Islet precursor cell (in vitro differentiated cells): ENCODE measurements around the gene CLEC17A.
"Not testable (repeated sequence)": the region's sequence is repeated elsewhere in the genome, so short reads cannot be mapped to it uniquely, and the experiment has no call there.

Experiments
- DNase-seq: peaks from one replicate; pipeline ENCODE4 v3.0.0-alpha.2; 2018

Gene CLEC17A

DNA sequence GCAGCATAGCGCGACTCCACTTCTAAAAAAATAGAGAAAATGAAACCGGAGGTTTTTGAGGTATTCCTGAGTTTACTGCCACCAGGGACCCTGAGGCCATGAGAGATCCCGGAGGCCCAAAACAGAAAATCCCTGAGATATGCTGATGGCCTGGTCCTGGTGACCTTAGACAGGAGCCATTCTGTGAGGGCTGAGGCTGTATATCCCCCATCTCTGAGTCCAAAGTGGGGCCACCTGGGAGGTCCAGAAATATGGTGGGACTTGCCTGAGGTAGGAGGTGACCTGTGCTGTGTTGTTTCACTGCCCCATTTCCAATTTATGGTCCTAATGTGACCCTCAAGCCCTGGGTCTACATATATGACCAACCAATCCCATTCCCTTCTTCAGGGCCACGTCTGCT, 1.5 kb downstream of the CLEC17A start:
- not testable (repeated sequence) for DNase-seq

DNA sequence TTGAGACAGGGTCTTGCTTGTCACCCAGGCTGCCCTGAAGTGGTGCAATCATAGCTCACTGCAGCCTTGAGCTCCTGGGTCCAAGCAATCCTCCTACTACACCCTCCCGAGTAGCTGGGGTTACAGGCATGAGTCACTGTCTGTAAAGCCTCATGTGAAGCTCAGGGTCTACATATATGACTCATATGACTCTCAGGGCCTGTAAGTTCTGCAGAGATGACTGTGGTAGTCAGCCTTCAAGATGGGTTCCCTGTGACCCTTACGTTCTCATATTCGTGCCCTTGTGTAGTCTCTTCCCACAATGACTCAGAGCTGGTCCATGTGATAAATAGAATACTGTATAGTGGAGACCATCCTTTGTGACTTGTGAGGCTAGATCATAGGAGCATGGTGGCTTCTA, 2.3 kb downstream of the CLEC17A start:
- not testable (repeated sequence) for DNase-seq

DNA sequence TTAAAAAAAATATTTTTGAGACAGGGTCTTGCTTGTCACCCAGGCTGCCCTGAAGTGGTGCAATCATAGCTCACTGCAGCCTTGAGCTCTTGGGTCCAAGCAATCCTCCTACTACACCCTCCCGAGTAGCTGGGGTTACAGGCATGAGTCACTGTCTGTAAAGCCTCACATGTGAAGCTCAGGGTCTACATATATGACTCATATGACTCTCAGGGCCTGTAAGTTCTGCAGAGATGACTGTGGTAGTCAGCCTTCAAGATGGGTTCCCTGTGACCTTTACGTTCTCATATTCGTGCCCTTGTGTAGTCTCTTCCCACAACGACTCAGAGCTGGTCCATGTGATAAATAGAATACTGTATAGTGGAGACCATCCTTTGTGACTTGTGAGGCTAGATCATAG, 6.5 kb downstream of the CLEC17A start:
- DNase-seq = not testable (repeated sequence)

DNA sequence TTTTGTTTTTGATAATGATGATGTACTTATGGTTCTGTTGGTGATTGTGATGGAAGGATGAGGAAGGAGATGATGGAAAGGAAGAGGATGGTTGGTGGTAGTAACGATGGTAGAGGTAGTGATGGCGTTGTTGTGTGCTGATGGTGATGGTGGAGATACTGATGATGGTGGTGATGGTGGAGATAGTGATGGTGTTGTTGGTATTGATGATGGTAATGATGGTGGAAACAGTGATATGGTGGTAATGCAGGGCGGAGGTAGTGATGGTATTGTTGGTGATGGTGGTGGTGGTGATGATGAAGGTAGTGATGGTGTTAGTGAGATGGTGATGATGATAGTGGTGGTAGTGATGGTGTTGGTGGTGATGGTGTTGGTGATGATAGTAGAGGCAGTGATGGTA, 12.7 kb downstream of the CLEC17A start:
- no peak for DNase-seq

DNA sequence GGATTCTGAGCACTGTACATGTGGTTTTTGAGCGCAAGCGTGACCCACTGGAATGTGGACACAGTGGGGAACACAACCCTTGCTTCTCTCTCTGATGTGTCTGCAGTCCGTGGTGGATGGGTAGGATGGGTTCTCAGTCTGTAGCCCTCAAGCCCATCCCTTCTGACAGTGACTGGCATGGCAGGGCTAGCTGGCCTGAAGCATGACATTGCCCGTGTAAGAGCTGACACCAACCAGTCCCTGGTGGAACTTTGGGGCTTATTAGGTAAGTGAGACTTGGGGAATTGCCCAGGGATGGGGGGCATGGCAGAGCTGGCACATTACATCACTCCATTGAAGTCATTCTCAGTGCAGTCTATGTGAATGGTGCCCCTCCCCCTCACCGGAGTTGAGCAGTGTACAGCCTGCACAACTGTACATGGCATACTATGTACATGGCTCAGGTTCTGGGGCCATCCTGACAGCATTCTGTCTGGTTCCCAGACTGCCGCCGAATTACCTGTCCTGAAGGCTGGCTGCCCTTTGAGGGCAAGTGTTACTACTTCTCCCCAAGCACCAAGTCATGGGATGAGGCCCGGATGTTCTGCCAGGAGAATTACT, 16.8 kb downstream of the CLEC17A start:
- DNase-seq = no peak

DNA sequence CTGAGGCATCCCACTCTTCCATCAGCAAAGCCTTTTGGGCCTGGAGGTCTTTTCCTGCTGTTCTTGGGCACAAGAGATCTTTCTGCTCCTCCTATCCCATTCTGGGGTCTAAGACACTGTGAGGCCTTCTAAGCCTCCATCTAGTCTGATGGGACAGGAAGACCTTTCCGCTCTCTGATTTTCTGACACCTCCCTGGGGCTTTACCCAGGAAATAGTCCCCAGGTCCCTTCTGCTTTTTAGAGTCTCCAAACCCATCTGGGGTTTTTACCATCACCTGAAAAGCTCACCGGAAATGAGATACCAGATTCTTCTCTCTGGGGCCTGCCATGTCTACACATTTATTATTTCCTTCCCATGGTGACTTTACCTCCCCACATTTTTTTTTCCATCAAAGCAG, 21.1 kb downstream of the CLEC17A start:
- DNase-seq = no peak

DNA sequence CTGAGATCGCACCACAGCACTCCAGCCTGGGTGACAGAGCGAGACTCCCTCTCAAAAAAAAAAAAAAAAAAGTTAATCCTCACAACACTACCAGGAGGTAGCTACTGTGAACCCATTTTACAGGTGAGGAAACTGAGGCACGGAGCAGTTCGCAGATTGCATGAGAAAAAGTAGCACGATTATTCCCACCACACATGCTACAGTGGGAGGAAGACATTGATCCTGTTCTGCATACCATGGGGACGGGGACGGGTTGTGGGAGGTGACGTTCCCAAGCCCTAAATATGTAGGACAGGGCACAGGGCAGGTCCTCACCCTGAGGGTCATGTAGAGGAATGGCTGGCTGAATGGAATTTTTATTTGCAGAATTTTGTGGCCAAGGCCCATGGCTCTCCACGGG, 23.7 kb downstream of the CLEC17A start:
- no peak for DNase-seq

DNA sequence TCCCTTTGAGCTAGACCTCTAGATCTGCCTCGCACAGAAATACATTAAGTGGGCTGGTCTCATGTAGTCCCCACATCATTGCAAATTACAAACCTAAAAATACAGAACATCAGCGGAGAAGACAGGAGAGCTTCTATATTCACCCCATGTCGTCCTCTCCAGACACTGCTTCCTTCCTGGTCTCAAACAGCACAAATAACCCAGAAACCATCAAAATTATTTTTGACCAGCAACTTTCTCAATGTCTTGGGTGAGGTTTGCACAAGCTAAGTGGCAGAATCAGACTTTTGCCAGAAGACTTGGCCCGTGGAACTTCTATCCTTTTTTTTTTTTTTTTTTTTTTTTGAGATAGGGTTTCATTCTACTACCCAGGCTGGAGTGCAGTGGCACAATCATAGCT, 28.2 kb downstream of the CLEC17A start:
- no peak for DNase-seq

DNA sequence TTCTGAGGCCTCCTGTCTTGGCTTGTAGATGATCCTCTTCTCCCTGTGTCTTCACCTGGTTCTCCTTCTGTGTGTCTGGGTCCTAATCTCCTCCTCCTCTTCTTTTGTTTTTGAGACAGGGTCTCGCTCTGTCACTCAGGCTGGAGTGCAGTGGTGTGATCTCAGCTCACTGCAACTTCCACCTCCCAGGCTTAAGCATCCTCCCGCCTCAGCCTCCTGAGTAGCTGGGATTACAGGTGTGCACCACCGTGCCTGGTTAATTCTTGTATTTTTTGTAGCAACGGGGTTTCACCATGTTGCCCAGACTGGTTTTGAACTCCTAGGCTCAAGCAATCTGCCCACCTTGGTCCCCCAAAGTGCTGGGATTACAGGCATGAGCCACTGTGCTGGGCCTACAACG, 29.4 kb downstream of the CLEC17A start:
- not testable (repeated sequence) for DNase-seq

DNA sequence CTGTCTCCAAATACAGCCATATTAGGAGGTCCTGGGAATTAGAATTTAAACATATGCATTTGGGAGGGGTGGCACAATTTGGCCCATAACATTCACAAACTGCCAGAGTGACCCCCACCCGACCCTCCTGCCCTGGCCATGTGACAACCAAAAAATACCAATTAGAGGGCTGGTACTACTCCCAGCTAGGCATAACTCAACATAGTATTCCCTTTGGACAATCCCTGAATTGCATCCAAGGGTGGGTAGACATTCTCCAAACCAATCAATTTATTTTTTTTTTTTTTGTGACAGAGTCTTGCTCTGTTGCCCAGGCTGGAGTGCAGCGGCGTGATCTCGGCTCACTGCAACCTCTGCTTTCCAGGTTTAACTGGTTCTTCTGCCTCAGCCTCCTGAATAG, 29.8 kb downstream of the CLEC17A start:
- no peak for DNase-seq

DNA sequence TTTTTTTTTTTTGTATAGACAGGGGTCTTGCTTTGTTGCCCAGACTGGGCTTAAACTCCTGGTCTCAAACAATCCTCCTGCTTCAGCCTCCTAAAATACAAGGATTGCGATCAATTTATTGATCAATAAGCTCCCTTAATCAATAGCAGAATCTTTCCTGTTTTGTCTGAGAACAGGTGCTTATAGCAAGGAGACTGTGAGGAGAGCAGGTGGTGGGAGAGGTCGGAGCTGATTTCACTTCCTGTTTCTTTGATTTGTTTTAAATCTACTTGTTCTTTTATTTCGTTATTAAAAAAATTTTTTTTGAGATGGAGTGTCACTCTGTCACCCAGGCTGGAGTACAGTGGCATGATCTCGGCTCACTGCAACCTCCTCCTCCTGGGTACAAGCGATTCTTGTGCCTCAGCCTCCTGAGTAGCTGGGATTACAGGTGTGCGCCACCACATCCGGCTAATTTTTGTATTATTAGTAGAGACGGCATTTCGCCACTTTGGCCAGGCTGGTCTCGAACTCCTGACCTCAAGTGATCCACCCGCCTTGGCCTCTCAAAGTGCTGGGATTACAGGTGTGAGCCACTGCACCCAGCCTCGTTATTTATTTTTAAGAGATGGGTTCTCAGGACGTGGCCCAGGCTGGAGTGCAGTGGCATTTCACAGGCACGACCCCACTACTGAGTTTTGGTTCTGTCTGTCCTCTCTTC, 30.7 kb downstream of the CLEC17A start:
- DNase-seq = not testable (repeated sequence)

DNA sequence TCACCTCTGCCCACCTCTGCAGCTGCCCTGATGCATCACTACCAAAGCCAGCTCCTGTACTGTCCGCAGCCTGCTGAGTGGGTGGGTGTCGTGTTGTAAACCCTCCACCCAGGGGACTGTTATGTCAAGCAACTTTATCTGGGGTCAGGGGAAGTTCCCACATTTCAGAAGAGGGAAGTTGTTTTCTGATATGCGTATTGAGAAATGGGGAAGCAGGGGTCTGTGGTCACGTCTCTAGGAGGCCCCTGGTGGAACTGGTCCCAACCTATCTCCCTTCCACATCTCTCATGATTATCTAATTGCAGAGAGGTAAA, 31.2 kb downstream of the CLEC17A start:
- no peak for DNase-seq

DNA sequence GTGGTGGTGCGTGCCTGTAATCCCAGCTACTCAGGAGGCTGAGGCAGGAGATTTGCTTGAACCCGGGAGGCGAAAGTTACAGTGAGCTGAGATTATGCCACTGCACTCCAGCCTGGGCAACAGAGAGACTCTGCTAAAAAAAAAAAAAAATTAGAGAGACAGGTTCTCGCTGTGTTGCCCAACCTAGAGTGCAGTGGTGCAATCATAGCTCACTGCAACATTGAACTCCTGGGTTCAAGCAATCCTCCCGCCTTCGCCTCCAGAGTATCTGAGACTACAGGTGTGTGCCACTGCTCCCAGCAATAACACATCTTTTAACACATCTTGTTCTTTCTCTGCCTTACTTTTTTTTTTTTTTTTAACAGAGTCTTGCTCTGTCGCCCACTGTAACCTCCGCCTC, 32.7 kb downstream of the CLEC17A start:
- no peak for DNase-seq

DNA sequence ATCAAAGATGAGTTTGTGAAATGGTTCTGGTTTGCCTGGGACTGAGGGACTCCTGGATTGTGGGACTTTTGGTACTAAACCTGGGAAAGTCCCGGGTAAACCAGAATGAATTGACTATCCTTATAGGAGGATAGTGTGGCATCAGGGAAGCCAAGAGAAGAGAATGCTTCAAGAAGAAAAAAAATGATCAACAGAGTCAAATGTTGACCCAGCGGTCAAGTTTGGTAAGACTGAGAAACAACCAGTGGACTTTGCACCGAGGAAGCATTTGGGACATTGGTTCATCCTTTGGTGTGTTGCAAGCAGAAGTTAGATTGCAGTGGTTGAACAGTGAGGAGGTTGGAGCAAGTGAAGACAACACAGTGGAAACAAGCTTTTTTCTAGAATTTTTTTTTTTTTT, 33.5 kb downstream of the CLEC17A start:
- no peak for DNase-seq

DNA sequence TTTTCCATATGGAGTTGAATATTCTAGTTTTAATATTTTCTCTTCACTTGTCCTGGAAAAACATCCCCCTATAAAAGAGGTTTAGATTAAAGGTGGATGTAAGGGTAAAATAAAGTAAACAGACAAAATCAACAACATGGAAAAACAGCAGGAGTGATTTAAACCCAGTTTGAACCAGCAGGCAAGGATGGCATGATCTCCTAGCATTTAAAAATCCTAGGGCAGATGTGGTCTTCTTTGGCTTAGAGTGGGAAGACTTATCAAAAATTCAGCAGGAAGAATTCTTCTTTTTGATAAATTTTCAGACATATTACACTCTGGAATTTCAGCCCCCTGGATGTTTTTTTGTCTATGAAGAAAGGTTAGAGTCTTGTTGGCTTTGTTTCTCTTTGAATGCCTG, 36.5 kb downstream of the CLEC17A start:
- no peak for DNase-seq

DNA sequence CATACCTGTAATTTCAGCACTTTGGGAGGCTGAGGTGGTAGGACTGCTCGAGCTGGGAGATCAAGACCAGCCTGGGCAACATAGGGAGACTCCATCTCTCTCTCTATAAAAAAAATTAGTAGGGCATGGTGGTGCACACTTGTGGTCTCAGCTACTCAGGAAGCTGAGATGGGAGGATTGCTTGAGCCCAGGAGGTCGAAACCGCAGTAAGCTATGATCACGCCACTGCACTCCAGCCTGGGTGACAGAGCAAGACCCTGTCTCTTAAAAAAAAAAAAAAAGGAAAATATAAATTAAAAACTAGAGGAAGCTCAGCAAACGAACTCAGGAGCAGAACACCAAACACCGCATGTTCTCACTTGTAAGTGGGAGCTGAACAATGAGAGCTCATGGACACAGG, 41.6 kb downstream of the CLEC17A start:
- DNase-seq = not testable (repeated sequence)

DNA sequence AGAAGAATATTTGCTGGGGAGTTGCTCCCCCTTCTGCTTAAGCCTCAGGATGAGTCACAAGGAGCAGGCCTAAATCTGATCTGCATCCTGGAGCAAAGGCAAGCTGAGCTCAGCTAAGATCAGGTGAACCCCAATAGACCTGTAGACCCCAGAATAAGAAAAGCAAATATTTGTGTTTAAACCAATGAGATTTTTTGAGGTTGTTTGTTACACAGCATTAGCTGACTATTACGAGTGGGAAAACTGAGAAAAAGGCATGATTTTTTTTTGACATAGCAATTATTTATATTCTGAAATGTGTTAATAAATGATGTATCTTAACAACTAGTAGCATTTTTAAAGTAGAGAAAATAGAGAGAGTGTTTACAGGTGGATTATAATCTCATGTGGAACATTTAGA, 46.7 kb downstream of the CLEC17A start:
- DNase-seq = no peak

DNA sequence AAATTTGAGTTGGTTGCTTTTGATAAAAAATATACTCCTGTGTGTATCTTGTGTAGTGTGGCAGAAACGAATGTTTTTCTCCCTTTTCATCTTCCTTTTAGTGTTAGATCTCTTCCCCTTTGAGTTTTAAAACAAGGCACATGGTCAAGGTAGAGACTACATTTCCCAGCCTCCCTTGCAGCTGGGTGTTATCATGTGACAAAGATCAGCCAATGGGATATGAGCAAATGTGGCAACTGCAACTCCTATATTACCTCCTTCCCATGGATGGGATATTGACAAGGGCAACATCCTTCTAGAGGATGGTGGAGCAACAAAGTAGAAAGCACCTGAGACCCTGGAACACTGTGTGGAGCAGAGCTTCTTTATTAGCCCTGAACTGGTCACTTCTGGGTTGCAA, 49.4 kb downstream of the CLEC17A start:
- DNase-seq = no peak

DNA sequence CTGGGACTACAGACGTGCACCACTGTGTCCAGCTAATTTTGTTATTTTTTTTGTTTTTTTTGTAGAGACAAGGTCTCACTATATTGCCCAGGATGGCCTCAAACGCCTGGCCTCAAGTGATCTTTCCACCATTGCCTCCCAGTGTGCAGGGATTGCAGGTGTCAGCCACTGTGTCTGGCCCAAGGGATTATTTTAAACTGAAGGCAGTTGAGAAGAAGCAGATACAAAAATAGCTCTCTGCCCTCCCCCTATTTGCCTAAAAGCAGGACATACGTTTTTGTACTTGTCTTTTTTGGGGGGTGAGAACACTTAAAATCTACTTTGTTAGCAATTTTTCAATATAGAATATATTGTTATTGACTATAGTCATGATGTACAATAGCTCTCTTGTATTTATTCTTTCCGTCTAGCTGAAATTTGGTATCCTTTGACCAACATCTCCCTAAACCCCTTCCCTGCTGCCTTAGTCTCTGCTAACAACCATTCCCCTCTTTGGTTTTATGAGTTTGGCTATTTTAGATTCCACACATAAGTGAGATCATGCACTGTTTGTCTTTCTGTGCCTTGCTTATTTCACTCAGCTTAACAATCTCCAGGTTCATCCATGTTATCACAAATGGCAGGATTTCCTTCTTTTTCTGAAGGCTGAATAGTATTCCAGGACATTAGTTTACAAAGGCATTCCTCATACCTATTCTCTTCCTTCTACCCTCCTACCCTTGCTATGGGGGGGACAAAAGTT, 56.8 kb downstream of the CLEC17A start:
- no peak for DNase-seq

DNA sequence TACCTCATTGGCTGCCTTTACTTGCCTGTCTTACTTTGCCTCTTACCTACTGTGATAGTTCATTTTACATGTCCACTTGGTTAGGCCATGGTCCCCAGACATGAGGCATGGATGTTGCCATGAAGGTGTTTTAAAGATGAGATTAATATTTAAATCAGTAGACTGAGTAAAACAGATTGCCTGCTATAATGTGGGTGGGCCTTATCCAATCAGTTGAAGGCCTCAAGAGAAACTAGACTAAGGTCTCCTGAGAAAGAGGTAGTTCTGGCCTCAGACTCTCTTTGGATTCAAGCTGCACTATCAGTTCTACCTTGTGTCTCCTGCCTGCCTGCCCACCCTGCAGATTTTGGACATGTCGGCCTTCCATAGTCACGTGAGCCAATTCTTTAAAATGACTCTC, 65.6 kb downstream of the CLEC17A start:
- DNase-seq = no peak

DNA sequence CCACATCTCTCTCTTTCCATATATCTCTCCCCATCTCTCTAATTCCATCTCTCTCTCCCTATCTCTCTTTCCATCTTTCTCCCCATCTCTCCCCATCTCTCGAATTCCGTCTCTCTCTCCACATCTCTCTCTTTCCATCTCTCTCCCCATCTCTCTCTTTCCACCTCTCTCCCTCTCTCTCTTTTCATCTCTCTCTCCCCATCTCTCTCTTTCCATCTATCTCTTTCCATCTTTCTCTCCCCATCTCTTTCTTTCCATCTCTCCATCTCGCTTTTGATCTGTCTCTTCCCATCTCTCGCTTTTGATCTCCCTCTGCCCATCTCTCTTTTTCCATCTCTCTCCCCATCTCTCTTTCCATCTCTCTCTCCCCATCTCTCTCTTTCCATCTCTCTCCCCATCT, 66.1 kb downstream of the CLEC17A start:
- DNase-seq = no peak

DNA sequence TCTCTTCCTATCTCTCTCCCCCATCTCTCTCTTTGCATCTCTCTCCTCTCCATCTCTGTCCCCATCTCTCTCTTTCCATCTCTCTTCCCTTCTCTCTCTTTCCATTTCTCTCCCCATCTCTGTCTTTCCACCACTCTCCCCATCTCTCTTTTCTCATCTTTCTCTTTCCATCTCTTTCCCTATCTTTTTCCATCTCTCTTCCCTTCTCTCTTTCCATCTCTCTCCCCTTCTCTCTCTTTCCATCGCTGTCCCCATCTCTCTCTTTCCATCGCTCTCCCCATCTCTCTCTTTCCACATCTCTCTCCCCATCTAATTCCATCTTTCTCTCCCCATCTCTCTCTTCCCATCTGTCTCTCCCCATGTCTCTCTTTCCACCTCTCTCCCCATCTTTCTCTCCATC, 67.3 kb downstream of the CLEC17A start:
- DNase-seq = no peak

DNA sequence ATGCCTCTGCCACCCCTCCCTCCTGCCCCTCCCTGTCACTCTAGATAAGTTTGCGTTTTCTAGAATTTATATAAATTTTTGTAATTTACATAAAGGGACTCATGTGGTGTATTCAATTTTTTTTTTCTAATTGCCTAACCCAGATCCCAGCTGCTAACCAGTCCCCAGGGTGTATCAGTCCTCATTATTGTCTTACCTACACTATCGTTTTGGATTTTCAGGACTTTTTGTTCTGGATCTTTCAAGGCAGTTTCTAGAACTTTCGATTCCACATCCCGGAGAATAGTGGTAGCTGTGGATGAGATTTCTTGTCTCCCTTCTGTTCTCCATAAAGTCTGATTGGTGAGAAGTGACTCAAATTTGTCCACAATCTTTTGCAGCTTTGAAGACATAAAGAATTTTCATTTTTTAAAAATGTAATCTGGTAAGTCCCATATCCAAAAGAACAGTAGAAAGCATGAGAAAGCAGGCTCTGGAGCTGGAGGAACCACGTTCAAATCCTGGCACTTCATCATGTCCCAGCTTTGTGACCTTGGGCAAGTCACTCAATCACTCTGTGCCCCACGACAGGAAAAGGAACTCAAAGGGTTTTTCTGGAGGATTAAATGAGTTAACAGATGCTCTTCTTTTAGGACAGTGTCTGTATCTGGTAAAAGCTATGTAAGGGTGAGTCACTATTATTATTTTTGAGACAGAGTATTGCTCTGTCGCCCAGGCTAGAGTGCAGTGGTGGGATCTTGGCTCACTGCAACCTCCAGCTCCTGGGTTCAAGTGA, 72.1 kb downstream of the CLEC17A start:
- no peak for DNase-seq

DNA sequence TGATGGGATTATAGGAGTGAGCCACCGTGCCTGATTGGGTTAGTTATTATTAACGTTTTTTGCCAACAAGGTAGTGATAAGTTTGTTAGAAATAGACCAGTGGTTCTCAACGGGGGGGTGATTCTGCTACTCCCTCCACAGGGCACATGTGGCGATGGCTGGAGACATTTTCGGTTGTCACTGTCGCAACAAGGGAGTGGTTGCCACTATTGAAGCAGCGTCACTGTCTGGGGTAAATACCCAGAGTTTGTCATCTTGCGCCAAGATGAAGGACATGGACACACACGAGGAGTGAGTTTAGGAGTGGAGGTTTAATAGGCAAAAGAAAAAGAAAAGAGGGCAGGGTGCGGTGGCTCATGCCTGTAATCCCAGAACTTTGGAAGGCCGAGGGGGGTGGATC, 72.8 kb downstream of the CLEC17A start:
- DNase-seq = no peak
